NCI-H510A (cell line): ENCODE results near the gene UFC1.

ENCODE experiments used
- DNase-seq: peaks from one replicate; lab custom pipeline; 2025; lab: John Stamatoyannopoulos, UW

Gene UFC1

GRCh38 chr1:161193561-161194235 lies 39.9 kb downstream of the UFC1 start:
- no peak for DNase-seq

- DNase-seq, result no peak
Measured at GRCh38 chr1:161195171-161195570, 41.4 kb downstream of the UFC1 start.

DNA sequence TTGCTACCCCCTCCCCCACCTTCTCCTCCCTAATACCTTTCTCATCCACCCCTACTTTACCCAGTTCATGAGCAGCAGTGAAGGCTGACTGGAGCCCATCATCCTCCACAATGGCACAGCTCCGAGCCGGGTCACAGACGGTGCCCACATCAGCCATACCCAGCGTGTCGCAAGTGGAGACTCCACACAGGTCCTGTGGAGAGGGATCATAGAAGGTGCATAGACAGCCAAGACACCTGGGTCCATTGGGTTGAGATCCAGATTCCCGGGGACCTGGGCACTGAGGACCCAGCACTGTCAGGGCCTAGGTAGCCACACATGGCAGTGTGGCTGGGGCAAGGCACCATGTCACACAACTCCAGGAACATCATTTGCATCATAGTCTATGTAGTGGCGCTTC lies 42.3 kb downstream of the UFC1 start:
- DNase-seq, result no peak

- no peak for DNase-seq
Measured at GRCh38 chr1:161196521-161197451, 43.0 kb downstream of the UFC1 start.

- DNase-seq, result no peak
Measured at GRCh38 chr1:161197560-161198193, 43.9 kb downstream of the UFC1 start.

DNA sequence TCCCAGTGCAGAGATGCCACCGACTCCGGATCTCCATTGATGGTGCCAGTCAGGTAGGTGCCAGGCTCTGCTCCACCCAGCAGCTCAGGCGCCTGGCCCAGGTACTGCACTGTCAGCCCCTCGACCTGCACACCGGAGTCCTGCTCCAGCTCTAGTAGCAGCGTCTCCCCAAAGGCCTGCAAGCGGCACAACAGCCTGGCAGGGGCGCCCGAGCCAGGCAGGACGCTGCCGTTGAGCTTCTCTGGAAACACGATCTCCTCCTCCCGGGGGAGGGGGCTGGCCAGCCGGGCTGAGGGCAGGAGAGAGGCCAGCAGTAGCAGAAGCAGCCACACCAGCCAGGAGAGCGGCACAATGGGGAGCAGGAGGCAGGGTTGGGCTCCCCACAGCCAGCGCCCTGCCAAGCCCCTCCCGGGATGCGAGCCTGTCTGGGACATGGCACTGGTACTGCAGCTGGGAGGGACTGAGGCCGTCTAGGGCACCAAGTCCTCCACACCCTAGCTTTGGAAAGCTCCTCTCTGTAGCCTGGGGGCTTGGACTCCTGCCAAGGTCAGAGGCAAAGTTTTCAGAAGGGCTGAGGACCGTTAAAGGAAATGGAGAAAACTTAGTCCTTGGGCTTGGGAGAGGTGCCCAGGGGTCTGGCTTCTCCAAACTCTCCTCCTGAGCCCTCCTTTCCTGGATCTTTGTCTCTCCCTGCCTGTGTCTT lies 44.6 kb downstream of the UFC1 start:
- DNase-seq, result peak; percentile 54

DNA sequence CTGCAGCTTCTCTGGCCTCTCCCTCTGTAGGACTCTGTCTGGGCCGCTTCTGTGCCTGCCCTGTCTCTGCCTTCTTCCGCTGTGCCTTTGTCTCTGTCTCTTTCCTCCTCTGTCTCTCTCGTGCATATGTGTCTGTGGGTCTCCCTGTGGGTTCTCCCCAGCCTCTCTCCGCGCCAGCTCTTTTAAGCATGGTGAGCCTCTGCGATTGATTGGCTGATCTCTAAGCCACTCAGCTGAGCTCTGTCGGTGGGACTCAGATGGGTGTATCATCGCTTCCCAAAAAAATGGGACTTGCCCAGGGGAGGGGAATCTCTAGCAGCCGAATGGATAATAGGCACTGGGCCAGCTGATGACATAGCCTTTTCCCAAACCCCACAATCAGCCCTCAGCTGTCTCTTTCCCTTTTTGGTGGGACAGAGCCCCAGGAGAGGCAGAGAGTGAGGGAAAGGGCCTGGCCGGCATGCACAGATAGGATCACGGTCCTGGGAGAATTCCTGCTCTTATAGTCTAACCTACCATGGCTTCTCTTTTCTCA lies 45.2 kb downstream of the UFC1 start, which contains the start of gene ADAMTS4:
TSS of gene ADAMTS4 (minus strand) at position 158 of the 535 bp plus-strand sequence. CDS start 427 bp downstream, outside the sequence.
- no peak for DNase-seq

GRCh38 chr1:161199506-161200139 lies 45.8 kb downstream of the UFC1 start:
- no peak for DNase-seq

DNA sequence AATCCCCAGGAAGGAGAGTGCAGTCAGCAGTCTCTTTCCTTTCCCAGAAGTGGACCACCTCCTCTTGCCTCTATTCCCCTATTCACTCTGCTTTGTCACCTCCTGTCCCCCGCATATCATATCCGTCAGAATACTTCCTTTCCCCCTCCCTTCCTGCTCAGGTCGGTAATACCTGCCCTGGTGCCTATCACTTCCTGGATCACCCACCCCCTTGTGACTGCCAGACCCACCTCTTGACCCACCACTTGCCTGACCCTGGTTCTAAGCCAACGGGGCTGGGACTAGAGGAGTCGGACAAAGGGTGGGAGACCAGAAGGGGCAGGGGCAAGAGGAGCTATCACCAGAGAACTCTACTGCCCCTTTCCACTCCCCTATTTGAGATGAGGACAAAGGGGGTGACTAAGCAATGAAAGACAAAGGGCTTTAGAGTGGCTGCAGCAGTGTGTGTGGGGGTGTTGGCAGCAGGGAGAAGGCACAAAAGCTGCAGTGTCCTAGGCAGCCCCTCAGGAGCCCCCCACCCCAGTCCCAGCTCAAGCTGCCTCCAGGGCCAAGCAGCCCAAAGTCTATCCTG lies 46.7 kb downstream of the UFC1 start:
- DNase-seq, result no peak

DNA sequence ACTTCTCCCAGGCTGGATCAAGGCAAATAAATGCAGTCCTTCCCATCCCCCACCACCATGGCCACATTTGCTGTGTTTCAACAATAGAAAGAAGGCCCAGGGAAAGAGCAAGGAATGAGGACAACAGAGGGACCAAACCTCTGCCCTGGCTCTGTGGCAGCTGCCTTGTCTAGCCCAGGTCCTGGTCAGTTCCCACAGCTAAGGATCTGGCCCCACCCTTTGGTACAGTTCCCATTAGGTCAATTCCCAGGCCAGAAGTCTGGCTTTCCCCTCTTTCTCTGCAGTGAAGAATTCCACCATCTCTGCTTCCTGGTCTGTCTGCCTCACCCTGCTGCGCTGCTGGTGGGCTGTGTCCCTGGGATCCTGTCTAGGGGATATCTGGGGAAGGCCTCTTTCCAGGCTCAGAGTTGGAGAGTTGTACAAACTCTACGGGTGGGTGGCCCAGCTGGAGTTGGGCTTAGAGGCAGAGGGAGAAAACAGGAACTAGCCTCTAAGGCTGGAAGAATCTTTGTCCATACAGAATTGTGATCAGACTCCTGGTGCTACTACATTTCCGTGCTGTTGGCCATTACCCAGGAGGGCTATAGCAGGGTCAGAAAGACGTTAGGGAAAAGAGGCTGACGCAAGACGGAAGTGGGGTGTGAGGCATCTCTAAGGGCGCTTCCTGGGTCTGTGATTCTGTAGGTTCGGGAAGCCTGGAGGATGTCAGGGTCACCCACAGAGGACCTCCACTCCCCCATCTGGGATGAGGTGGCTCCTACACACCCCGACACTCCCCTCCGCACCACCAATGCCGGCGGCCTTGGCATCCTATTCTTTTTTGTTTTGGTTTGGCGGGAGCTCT lies 47.4 kb downstream of the UFC1 start:
- no peak for DNase-seq

- peak; percentile 97 for DNase-seq
Measured at GRCh38 chr1:161201836-161202712, 48.3 kb downstream of the UFC1 start, which contains the start of gene NDUFS2. Gene NDUFS2, plus strand, starts transcription at chr1:161202367. Its CDS starts 19 bp downstream, at chr1:161202386.

GRCh38 chr1:161206411-161207140 lies 52.8 kb downstream of the UFC1 start:
- no peak for DNase-seq

GRCh38 chr1:161207173-161207572 lies 53.4 kb downstream of the UFC1 start:
- DNase-seq, result no peak
